ENCODE results near the gene ANKIB1.
"Not testable (repeated sequence)": the region's sequence is repeated elsewhere in the genome, so short reads cannot be mapped to it uniquely, and the experiment has no call there.

Gene ANKIB1, protein sequence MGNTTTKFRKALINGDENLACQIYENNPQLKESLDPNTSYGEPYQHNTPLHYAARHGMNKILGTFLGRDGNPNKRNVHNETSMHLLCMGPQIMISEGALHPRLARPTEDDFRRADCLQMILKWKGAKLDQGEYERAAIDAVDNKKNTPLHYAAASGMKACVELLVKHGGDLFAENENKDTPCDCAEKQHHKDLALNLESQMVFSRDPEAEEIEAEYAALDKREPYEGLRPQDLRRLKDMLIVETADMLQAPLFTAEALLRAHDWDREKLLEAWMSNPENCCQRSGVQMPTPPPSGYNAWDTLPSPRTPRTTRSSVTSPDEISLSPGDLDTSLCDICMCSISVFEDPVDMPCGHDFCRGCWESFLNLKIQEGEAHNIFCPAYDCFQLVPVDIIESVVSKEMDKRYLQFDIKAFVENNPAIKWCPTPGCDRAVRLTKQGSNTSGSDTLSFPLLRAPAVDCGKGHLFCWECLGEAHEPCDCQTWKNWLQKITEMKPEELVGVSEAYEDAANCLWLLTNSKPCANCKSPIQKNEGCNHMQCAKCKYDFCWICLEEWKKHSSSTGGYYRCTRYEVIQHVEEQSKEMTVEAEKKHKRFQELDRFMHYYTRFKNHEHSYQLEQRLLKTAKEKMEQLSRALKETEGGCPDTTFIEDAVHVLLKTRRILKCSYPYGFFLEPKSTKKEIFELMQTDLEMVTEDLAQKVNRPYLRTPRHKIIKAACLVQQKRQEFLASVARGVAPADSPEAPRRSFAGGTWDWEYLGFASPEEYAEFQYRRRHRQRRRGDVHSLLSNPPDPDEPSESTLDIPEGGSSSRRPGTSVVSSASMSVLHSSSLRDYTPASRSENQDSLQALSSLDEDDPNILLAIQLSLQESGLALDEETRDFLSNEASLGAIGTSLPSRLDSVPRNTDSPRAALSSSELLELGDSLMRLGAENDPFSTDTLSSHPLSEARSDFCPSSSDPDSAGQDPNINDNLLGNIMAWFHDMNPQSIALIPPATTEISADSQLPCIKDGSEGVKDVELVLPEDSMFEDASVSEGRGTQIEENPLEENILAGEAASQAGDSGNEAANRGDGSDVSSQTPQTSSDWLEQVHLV

DNA sequence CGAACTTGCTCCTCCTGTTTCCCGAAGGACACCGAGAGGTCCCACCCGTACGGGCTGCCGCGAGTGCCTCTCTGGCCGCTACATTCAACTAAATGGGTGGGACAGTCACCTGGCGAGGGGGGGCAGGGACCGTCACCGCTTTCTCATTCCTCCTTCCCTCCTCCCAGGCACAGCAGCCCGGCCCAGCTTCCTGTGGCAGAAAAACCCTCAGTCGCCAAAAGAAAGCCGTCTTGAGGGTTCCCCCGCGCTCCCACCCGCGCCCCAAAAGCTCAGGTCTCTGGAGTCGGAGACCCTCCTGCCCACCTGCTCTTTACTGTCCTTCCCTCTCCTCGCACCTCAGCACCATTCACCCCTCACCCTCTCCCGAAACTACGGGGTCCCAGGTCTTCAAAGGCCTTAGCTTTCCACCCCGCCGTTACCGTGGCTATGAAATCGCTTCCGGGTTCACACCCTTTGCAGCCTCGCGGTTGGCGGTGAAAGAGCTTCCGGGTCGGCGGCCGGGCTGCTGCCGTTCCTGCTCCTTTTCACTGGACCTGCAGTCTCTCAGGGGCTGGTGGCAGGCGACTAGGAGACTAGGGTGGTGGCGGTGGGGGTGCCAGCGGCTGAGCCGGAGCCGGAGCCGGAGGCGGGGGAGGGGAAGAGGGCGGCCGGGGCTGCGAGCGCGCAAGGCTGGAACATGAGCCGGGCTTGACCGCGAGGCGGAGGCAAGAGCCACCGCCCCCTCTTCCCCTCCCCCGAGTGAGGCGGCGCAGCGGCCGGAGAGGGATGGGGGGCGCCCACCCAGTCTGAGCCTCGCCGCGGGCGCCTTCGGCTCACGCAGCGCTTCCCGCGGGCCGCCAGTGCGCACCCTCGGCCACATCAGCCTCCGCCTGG lies at the start of gene ANKIB1, which contains the start of gene KRIT1:
TSS of gene ANKIB1 (plus strand) at position 488 of the 873 bp plus-strand sequence. CDS start 49,005 bp downstream, outside the sequence.
TSS of gene KRIT1 (minus strand) at position 428 of the 873 bp plus-strand sequence. CDS start 3,779 bp downstream, outside the sequence.
- peak; percentile 82 for DNase-seq

DNA sequence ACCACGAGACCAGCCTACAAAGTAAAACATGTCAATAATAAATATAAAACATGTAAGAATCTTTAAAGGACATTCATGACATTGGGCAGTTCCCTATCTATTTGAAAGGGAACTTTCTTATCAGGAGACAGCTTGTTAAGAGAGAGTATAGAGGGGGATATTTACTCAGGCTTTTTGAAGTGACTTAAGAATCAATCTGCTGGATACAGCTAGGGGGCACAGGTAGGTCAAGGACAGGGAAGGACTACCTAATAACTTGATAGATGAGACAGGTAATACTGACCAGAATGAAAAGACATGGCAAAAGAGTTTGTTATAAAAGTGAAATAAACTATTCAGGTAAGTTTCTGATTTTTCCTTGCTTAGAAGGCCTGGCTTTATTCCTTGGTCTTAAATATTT lies 45.0 kb upstream of the ANKIB1 start:
- DNase-seq: no peak

DNA sequence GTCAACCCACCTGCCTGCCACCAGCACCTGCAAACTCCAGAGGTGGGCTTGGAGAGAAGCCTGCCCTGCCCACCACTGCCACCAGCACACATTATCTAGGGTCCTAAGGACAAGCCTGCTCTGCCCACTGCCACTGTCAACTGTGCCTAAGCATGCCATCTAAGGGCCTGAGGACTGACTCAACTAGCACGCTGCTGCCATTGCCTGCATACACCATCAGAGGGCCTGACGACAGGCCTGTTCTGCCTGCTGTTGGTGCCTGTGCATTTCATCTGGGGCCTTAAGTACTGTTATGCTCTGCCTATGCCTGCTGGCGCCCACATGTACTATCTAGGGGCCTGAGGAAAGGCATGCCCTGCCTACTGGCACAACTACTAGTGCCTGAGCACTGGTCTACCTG lies 39.8 kb upstream of the ANKIB1 start:
- no peak for DNase-seq

DNA sequence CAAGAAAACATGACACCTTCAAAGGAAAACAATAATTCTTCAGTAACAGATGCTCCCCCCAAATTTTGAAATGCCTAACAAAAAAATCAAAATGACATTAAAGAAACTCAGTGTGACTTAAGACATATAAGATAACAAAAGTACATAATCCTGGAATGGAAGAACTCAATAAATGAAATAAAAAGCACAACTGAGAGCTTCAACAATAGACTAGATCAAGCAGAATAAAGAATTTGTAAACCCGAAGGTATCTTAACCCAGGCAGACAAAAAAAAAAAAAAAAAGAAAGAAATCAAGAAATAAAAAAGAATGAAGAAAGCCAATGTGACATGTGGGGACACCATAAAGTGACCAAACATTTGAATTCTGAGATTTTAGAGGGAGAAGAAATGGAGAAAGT lies 39.1 kb upstream of the ANKIB1 start:
- no peak for DNase-seq

DNA sequence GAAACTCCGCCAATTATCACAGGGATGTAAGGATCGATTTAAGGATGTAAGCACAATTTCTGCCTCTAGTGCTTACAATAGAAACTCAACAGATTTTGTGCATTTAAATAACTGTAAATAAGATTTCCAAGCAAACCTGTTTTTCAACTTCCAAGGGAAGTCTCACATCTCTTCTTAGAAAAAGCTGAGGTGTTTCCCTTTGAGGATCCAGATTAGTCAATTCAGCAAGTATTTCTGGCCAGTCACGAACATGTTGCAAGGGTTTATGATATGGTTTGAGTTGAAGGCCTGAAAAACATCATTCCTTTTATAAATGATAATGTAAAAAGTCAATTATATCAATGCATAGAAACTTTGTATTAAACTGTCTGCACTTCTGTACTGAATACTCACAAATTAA lies 24.0 kb upstream of the ANKIB1 start:
- no peak for DNase-seq

DNA sequence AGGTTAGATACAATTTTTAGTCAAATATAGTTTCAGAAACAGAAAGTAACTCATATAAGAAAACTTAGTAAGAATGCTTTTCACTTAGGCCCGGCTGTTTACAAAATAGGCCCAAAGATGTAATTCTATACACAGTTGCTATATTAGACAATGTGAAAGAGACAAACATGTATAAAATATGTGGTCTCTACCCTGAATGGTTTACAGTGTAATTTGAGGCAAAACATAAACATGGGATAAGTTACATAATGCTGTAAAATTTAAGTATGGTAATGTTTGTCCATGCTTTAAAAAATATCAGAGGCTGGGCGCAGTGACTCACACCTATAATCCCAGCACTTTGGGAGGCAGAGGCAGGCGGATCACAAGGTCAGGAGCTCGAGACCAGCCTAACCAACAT lies 18.8 kb upstream of the ANKIB1 start:
- DNase-seq: no peak

DNA sequence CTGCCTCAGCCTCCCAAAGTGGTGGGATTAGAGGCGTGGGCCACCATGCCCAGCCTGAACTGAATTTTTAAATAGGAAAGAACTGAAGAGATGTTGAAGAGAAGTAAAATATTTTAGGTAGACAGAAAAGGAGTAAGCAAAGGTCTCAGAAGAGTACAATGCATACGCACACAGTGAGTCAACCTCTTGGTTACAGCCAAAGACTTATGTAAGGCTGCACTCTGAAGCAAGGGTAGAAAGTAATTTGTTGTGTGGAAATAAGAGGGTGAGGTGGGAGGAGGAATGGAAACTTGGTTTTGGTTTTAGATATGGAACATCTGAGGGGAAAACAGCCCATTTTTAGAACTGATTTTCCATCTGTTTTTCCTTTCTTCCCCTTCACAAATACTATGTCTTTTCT lies 17.7 kb upstream of the ANKIB1 start:
- no peak for DNase-seq

DNA sequence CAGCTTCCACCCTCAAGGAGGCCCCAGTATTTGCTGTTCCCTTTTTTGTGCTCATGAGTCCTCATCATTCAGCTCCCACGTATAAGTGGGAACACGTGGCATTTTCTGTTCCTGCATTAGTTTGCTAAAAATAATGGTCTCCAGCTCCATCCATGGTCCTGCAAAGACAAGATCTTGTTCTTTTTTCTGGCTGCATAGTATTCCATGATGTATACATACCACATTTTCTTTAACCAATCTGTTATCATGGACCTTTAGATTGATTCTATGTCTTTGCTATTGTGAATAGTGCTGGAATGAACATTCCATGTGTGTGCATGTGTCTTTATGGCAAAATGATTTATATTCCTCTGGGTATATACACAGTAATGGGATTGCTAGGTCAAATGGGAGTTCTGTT lies 17.0 kb upstream of the ANKIB1 start:
- no peak for DNase-seq

DNA sequence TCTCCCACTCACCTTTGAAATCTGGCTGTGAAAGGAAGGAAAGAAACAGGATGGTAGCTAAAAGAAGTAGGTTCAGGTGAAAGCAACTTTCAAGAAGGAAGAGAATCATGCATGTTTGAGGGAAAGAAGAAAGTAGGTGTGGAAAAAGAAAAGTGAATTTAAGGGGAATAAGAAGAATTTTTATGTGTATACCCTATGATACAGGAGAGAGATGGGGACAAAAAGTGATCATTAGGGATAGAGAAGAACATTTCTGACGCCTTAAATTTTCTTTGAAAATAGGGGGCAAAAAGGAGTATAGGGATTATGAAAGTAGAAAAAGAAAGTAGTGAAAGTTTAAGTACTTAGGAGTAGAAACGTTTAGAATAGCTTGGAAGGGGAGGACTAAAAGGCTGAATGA lies 15.2 kb upstream of the ANKIB1 start:
- no peak for DNase-seq

DNA sequence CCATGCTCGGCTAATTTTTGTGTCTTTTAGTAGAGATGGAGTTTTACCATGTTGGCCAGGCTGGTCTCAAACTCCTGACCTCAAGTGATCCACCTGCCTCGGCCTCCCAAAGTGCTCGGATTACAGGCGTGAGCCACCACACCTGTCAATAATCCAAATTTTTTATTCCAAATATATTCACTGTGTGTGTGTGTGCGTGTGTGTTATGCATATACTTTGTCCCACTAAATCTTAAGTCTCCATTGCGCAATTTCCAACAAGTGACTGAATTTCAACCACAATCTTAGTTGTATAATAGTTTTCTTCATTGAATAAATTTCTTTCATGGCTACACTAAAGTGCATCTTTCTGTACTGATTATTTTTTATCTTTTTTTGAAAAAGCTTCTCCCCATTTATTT lies 2.8 kb upstream of the ANKIB1 start:
- no peak for DNase-seq

DNA sequence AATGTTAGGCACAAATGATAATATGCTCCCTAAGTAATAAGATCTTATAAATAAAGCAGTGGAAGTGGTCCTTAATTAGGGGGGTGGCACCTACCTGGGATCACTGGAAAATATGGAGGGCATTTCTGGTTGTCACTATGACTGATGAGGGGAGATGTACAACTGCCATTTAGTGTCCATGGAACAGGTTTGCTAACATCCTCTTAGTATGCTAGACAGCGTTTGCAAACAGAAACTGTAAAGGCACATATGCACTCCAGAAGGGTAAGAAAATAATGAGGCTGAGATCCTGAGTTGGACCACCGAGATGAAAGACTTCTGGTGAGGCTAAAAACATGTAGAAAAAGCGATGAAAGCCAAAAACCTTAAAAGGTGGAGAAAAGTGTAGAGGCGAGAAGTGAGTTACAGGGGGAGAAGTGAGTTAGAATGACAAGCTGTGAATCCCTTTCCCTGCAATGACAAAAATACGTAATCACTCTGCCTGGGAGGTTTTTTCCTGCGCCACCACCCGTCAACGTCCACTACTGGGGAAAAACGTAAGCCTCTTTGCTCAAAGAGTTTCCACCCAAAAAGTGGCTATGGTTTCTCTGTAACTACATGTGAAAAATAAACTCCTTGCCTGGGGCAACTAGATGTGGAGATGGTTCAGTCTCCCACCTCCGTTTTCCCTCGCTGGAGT lies 827 bp upstream of the ANKIB1 start:
- peak; percentile 21 for DNase-seq

DNA sequence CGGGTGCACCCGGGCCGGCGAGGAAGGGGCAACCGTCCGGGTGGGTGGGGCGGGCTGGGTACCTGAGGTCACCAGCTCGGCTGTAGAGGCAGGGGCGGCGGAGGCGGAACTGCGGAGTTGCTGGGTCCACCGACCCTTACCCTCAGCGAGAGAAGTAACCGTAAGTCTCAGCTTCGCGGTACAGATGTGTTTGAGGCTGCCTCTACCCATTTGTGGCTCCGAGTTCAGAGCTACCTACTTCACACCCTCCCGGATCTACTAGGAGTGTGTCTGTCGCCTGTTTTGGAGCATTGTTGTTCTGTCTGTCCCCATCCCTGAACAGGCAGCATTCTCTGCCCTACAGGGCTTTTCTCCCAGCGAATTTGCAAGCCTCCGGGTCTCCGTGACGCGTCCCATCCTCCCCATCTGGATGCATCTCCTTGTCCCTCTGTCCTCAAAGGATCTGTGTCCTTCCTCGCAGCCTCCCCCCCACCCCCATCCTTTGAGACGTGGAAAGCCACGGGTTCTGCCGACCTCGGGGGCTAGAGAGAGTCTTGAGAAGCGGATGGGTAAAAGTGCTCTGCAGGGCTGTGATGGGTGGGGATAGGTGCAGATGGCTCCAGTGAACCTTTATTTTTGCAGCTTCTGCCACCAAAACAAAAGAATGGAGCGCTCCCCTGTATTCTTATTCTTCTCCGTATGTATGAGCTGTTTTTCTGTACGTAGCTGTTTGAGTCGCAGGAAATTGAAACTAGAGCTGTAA lies 757 bp downstream of the ANKIB1 start:
- no peak for DNase-seq

DNA sequence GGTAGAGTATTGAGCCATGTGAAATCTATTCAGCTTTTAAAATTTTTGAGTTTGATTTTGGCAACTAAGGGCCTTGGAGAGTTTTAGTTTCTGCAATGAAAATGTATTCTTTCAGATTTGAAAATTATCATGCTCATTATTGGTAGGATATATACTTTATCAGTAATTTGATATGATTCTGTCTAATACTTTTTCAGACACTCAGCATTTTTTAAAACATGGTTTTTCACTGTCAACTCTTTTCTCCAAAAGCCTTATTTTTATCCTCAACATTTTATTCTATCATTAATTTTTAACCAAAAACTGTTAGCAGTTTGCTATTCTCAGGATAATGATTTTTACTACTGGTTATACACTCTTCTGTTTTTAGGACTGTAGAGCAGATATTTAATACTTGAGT lies 4.8 kb downstream of the ANKIB1 start:
- no peak for DNase-seq

DNA sequence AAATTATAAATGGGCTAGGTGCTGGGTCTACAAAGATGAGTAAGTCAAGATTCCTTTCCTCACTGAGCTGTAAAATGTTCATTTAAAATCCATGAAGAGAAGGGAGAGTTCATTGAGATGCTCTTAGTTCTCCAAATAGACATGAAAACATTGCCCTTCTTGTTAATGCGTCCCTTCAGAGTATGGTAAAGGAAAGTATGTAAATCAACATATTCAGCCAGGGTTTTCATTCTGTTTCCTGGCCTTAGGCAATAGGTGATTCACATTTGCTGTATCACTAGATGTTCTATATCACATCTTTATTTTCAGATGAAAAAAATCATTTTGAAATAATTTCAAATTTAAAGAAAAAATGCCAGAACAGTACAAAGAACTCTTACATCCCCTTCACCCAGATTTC lies 5.4 kb downstream of the ANKIB1 start:
- no peak for DNase-seq

DNA sequence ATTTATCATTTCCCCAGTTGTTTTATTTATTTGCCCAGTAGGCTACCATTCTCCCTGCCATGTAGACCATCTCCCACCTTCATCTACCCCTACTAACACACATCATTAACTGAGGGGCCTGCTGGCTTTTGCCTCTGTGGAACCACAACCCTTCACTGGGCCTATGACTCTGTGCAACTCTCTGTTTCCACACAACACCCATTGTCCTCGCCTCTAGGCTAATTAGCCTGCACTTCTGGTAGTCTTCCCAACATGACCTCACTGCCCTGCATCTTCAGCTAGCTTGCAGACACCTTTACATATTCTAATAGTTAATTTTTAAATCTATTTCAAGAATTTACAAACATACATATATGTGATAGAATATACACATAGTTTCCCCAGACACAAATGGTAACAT lies 7.5 kb downstream of the ANKIB1 start:
- no peak for DNase-seq

DNA sequence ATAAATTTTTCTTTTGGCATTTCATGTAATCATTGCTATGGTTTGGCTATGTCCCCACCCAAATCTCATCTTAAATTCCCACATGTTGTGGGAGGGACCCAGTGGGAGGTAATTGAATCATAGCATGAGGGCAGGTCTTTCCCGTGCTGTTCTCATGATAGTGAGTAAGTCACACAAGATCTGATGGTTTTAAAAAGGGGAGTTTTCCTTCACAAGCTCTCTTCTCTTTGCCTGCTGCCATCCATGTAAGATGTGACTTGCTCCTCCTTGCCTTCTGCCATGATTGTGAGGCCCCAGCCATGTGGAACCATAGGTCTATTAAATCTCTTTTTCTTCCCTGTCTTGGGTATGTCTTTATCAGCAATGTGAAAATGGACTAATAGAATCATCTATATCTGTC lies 9.0 kb downstream of the ANKIB1 start:
- not testable (repeated sequence) for DNase-seq

DNA sequence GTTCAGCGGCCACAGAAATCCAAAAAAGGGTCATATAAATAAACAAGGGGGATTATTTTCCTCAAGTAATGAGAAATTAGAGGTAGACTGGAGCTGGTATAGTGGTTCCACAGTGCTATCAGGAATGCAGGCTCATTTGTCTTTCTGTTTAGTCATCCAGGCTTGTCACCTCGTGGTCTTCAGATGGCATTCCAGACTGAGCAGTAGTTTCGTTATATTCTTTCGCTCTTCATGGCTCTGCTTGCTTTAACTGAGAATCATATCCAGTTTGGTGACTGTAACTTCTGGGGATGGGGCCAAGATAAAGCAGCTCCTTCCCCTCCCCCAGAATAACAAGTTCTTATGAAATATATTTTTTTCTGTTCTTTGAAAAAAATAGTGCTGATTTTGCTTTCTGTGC lies 9.5 kb downstream of the ANKIB1 start:
- DNase-seq: no peak

DNA sequence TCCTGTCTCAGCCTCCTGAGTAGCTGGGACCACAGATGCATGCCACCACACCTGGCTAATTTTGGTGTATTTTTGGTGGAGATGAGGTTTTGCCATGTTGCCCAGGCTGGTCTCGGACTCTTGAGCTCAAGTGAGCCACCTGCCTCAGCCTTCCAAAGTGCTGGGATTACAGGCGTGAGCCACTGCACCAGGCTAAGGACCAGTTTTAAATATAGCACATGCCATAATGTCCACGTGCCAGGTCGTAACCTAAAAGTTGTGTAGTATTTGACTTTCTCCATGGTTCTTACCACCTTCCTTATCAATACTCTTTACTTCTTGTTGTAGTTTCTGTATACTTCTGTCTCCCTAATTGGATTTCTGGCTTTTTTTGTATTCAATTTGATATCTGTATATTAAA lies 13.3 kb downstream of the ANKIB1 start:
- DNase-seq: no peak

DNA sequence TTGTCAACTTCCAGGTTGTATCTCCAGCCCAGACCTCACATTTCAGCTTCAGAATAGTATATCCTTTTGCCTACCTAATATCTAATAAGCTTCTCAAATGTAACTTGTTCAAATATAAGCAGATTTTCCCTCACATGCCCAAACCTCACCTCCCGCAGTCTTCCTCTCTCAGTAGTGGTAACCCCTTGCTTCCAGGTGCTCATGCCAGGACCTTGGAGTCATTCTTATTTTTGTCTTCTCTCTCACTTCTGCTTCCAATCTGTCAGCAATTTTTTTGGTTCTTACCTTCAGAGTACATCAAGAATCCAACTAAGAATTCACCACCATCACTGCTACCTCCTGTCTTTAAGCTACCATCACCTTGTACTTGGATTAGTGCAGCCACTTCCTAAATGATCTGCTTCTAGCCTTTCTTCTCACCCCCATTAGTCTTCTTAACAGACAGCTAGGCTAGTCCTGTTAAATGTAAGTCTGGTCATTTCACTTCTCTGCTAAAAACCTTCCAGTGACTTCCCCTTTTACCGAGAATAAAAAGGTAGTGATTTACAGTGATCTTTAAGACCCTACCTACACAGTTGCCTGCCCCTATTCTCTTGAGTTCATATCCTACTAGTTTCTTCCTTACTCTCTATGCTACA lies 14.0 kb downstream of the ANKIB1 start:
- no peak for DNase-seq

DNA sequence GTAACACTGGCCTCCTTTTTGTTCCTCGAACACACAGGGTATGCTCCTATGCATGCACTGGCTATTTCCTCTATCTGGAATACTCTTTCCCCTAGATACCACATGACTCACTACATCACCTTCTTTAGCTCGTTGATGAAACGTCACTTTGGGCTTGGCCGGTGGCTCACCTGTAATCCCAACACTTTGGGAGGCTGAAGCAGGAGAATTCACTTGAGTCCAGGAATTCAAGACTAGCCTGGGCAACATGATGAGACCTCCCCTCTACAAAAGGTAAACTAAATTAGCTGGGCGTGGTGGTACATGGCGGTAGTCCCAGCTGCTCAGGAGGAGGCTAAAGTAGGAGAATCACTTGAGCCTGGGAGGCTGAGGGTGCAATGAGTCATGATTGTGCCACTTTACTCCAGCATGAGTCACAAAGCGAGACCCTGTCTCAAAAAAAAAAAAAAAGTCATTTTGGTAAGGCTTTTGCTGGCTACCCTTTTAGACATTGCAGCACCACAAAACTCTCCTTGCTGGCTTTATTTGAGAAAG lies 14.5 kb downstream of the ANKIB1 start:
- DNase-seq: no peak
